Anterior cingulate cortex (tissue), 58 donors: Measurements from ENCODE around the gene HPS5.
A peak's percentile ranks its signal among the peaks of the same experiment; 100 is the strongest.
"Not testable (repeated sequence)": the region's sequence is repeated elsewhere in the genome, so short reads cannot be mapped to it uniquely, and the experiment has no call there.

Experiments
- DNase-seq, 58 donors: peaks; one replicate each; lab custom pipeline; 2025; lab: John Stamatoyannopoulos, UW

The HPS5 gene

GRCh38 chr11:18246379-18247190 is 75.4 kb downstream of the HPS5 start:
- not testable (repeated sequence) for DNase-seq

- DNase-seq: no peak
Measured at GRCh38 chr11:18245396-18245795, 76.5 kb downstream of the HPS5 start.

GRCh38 chr11:18243783-18244362 is 78.1 kb downstream of the HPS5 start:
- DNase-seq: peak in 10 of 58 donors; percentile 4 to 18 (median 9)

GRCh38 chr11:18239655-18240054 is 82.3 kb downstream of the HPS5 start:
- DNase-seq: no peak

GRCh38 chr11:18236664-18237356 is 85.1 kb downstream of the HPS5 start, which contains the start of gene SAA4:
Gene SAA4 (minus strand): TSS chr11:18236802. CDS start chr11:18235926, 876 bp downstream.
- no peak for DNase-seq

- no peak for DNase-seq
Measured at GRCh38 chr11:18235394-18236334, 86.3 kb downstream of the HPS5 start.

- no peak for DNase-seq
Measured at GRCh38 chr11:18233912-18234311, 88.0 kb downstream of the HPS5 start.

- DNase-seq: no peak
Measured at GRCh38 chr11:18230859-18231258, 91.1 kb downstream of the HPS5 start.

- no peak for DNase-seq
Measured at GRCh38 chr11:18229501-18229900, 92.4 kb downstream of the HPS5 start.
